ENCODE measurements around the gene KCNG2. TPM values are rescaled to one million over a fixed set of nuclear protein-coding genes. Genes with fewer than 3 reads are reported as not detected.

Gene KCNG2
- total RNA-seq, 3 donors from 2014 or later (not counting 1 experiment from before 2014, with no cell fraction given): not detected

DNA sequence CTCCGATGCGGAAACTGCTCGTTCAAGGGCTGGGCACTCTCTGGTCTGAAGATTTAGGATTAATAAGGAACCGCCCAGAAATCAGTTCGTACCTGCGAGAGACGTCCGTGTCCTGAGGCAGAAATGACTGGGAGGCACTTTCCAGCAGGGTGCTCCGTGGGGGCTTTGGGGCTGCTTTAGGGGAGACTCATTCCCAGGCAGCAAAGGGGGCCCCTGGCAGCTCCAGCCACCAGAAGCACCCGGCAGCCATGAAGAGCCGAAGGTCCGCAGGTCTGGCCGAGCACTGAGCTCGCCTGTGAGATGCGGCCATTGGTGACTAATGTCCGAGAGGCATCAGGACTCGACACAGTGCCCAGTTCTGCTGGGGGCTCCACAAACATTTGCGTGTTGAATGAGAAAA, 20.9 kb downstream of the KCNG2 start:
- no peak overlapping the region for H3K4me3 ChIP-seq (ENCODE audit: low read length)
- H3K9me3 ChIP-seq (ENCODE audit: control insufficient read depth, insufficient read depth, low read length): no peaks in the 10 kb centered on the region
- DNase-seq (no peak), ATAC-seq (no peak)
- H3K4me1 Mint-ChIP-seq: peaks cover 0 to 12% of the 10 kb centered on the region in 2 donors
- TF ChIP-seq, protein P1, sequence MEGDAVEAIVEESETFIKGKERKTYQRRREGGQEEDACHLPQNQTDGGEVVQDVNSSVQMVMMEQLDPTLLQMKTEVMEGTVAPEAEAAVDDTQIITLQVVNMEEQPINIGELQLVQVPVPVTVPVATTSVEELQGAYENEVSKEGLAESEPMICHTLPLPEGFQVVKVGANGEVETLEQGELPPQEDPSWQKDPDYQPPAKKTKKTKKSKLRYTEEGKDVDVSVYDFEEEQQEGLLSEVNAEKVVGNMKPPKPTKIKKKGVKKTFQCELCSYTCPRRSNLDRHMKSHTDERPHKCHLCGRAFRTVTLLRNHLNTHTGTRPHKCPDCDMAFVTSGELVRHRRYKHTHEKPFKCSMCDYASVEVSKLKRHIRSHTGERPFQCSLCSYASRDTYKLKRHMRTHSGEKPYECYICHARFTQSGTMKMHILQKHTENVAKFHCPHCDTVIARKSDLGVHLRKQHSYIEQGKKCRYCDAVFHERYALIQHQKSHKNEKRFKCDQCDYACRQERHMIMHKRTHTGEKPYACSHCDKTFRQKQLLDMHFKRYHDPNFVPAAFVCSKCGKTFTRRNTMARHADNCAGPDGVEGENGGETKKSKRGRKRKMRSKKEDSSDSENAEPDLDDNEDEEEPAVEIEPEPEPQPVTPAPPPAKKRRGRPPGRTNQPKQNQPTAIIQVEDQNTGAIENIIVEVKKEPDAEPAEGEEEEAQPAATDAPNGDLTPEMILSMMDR (IDR thresholded peaks at IDR 0.05): no peak
- no peaks in the 10 kb centered on the region for H3K36me3 ChIP-seq (ENCODE audit: control insufficient read depth, insufficient read depth, low read length)
- peaks cover 0 to 7% of the 10 kb centered on the region in 2 donors for H3K27me3 Mint-ChIP-seq (ENCODE audit: low read depth in 2 of 2)
- H3K27me3 ChIP-seq (ENCODE audit: control insufficient read depth, insufficient read depth, low read length): no peaks in the 10 kb centered on the region
- no peak overlapping the region for H3K27ac Mint-ChIP-seq
- H3K9me3 Mint-ChIP-seq: no peaks in the 10 kb centered on the region
- no peak overlapping the region for H3K4me3 Mint-ChIP-seq
- 89% methylated on average over 18 of the region's 18 CpGs for WGBS (ENCODE audit: insufficient coverage)
- H3K4me1 ChIP-seq (ENCODE audit: control insufficient read depth, insufficient read depth, low read length): peaks cover 22% of the 10 kb centered on the region
- no peaks in the 10 kb centered on the region for H3K36me3 Mint-ChIP-seq
- intact Hi-C loops (cut with micrococcal nuclease): no loop called here
- H3K27ac ChIP-seq (ENCODE audit: low read length): no peak overlapping the region

DNA sequence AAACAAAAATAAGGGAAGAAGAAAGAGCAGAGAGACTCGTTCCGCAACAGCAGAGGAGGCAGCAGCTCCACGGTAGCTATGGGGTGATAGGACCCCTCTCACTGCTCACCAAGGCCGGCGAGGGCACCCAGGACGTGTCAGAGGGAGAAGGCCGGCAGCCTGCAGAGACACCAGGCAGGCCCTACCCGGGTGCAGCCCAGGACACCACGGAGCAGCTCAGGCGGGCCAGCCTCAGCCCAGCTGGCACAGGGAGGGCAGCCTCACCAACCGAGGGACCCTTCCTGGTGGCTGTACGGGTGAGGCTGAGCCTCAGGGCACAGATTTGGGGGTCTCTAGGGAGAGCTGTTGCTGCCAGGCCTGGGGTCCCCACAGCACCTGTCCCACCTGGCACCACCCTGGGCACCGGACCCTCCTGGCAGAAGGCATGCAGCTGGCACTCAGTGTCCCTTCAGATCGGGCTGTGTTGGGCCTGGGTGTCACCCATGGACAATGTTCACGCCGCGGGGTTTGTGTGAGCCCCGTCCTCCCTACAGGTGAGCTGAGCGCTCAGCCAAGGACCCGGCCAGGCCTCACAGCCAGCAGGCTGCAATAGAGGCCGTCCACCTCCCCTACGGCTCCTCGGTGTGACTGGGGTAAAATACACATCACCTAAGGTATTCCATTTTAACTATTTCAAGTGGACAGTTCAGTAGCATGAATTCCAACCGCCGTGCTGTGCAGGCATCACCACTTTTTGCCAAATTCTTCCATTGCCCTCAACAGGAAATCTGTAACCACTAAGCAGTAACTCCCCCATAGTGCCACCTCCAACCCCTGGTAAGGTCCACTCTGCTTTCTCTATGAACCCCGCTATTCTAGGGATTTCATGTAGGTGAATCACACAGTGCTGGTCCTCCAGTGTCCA, 21.6 kb downstream of the KCNG2 start:
- peaks cover 0 to 12% of the 10 kb centered on the region in 2 donors for H3K4me1 Mint-ChIP-seq
- intact Hi-C loops (cut with micrococcal nuclease): no loop called here
- DNase-seq: no peak
- TF ChIP-seq, protein P1 (IDR thresholded peaks at IDR 0.05): no peak
- Histone ChIP-seq H3K4me1 (ENCODE audit: control insufficient read depth, insufficient read depth, low read length) (peaks cover 22% of the 10 kb centered on the region), H3K9me3 (ENCODE audit: control insufficient read depth, insufficient read depth, low read length) (no peaks in the 10 kb centered on the region), H3K27ac (ENCODE audit: low read length) (no peak overlapping the region), H3K4me3 (ENCODE audit: low read length) (no peak overlapping the region), H3K36me3 (ENCODE audit: control insufficient read depth, insufficient read depth, low read length) (no peaks in the 10 kb centered on the region), H3K27me3 (ENCODE audit: control insufficient read depth, insufficient read depth, low read length) (no peaks in the 10 kb centered on the region)
- 71% methylated on average over 26 of the region's 26 CpGs for WGBS (ENCODE audit: insufficient coverage)
- ATAC-seq: no peak
- H3K4me3 Mint-ChIP-seq: no peak overlapping the region
- no peak overlapping the region for H3K27ac Mint-ChIP-seq
- H3K36me3 Mint-ChIP-seq: no peaks in the 10 kb centered on the region
- H3K9me3 Mint-ChIP-seq: no peaks in the 10 kb centered on the region
- H3K27me3 Mint-ChIP-seq (ENCODE audit: low read depth in 2 of 2): peaks cover 0 to 7% of the 10 kb centered on the region in 2 donors

DNA sequence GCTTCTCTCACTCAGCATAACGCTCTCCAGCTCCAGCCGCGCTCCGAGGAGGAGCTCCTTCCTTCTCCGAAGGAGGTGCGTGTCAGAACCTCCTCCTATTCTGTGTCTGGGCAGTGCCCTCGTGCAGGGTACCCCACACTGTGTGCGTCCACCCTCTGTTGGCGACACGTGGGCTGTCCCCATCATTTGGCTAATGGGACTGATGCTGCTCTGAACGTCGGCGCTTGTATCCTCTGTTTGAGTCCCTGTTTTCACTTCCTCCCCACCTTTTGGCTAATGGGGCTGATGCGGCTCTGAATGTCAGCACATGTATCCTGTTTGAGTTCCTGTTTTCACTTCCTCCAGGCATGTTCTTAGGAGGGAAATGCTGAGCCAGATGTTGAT, 22.2 kb downstream of the KCNG2 start:
- Histone ChIP-seq H3K9me3 (ENCODE audit: control insufficient read depth, insufficient read depth, low read length) (no peaks in the 10 kb centered on the region), H3K27ac (ENCODE audit: low read length) (no peak overlapping the region), H3K36me3 (ENCODE audit: control insufficient read depth, insufficient read depth, low read length) (no peaks in the 10 kb centered on the region), H3K27me3 (ENCODE audit: control insufficient read depth, insufficient read depth, low read length) (no peaks in the 10 kb centered on the region), H3K4me1 (ENCODE audit: control insufficient read depth, insufficient read depth, low read length) (peaks cover 22% of the 10 kb centered on the region), H3K4me3 (ENCODE audit: low read length) (no peak overlapping the region)
- intact Hi-C loops (cut with micrococcal nuclease): no loop called here
- Mint-ChIP-seq H3K9me3 (no peaks in the 10 kb centered on the region), H3K27ac (no peak overlapping the region), H3K36me3 (no peaks in the 10 kb centered on the region), H3K27me3 (ENCODE audit: low read depth in 2 of 2) (peaks cover 0 to 7% of the 10 kb centered on the region in 2 donors), H3K4me1 (peaks cover 0 to 12% of the 10 kb centered on the region in 2 donors), H3K4me3 (no peak overlapping the region)
- ATAC-seq (peak in 1 of 3 donors; percentile 48), DNase-seq (peak in 1 of 2 donors; percentile 16)
- WGBS (ENCODE audit: insufficient coverage): 24% methylated on average over 14 of the region's 14 CpGs
- TF ChIP-seq, protein P1 (IDR thresholded peaks at IDR 0.05): no peak

Measured in natural killer cell (primary cell).